SK-N-SH treated with all-trans-retinoic acid at 6 μM for 48 hours (cell line): Measurements from ENCODE around the gene STPG2.

ENCODE experiments used
- ATAC-seq: fragments of 200-7000 bp; cut with Tn5 transposase; 3 replicates; pipeline ENCODE4 v1.9.1; 2020; ENCODE audit warnings: mild to moderate bottlenecking, moderate library complexity
- ARNTL ChIP-seq: fragments of 450-650 bp; formaldehyde crosslinking; IDR thresholded peaks from 2 replicates; pipeline ENCODE4 v1.5.0; 2020; ENCODE audit warnings: low read depth, mild to moderate bottlenecking, moderate library complexity, borderline replicate concordance
- BACH2 ChIP-seq: fragments of 250-450 bp; sonication (Bioruptor Pico); IDR thresholded peaks from 2 replicates; pipeline ENCODE4 v1.9.0; 2021; ENCODE audit warnings: mild to moderate bottlenecking, borderline replicate concordance
- CREB5 ChIP-seq: fragments of 250-450 bp; sonication (Bioruptor Pico); IDR thresholded peaks from 2 replicates; pipeline ENCODE4 v1.5.1; 2020; ENCODE audit warnings: low read depth, mild to moderate bottlenecking, moderate library complexity
- CSDC2 ChIP-seq: fragments of 250-450 bp; sonication (Bioruptor Pico); IDR thresholded peaks from 2 replicates; pipeline ENCODE4 v1.5.0; 2020; ENCODE audit warnings: mild to moderate bottlenecking, moderate library complexity
- CSRNP3 ChIP-seq: fragments of 250-450 bp; sonication (Bioruptor Pico); IDR thresholded peaks from 2 replicates; pipeline ENCODE4 v1.5.1; 2021; ENCODE audit warnings: mild to moderate bottlenecking, moderate library complexity
- ESRRG ChIP-seq: fragments of 250-450 bp; sonication (Bioruptor Pico); IDR thresholded peaks from 2 replicates; pipeline ENCODE4 v1.6.1; 2021; ENCODE audit warnings: mild to moderate bottlenecking
- GLIS3 ChIP-seq: fragments of 250-450 bp; sonication (Bioruptor Pico); IDR thresholded peaks from 2 replicates; pipeline ENCODE4 v1.5.0; 2020; ENCODE audit warnings: mild to moderate bottlenecking, moderate library complexity
- ISL1 ChIP-seq: fragments of 250-450 bp; sonication (Bioruptor Pico); IDR thresholded peaks from 2 replicates; pipeline ENCODE4 v2.1.2; 2022; ENCODE audit warnings: mild to moderate bottlenecking, moderate library complexity
- OSR1 ChIP-seq: fragments of 250-450 bp; sonication (Bioruptor Pico); IDR thresholded peaks from 2 replicates; pipeline ENCODE4 v1.8.0; 2022; ENCODE audit warnings: moderate library complexity, mild to moderate bottlenecking, inconsistent platforms
- POU6F1 ChIP-seq: fragments of 250-450 bp; sonication (Bioruptor Pico); IDR thresholded peaks from 2 replicates; pipeline ENCODE4 v1.8.0; 2021; ENCODE audit warnings: low read depth, mild to moderate bottlenecking, moderate library complexity, borderline replicate concordance
- PPARA ChIP-seq: fragments of 250-450 bp; sonication (Bioruptor Pico); IDR thresholded peaks from 2 replicates; pipeline ENCODE4 v1.5.0; 2020; ENCODE audit warnings: mild to moderate bottlenecking, borderline replicate concordance
- RARB ChIP-seq: fragments of 250-450 bp; sonication (Bioruptor Pico); IDR thresholded peaks from 2 replicates; pipeline ENCODE4 v1.8.0; 2021; ENCODE audit warnings: mild to moderate bottlenecking, moderate library complexity
- SNAI2 ChIP-seq: fragments of 250-450 bp; sonication (Bioruptor Pico); IDR thresholded peaks from 2 replicates; pipeline ENCODE4 v1.5.0; 2020; ENCODE audit warnings: mild to moderate bottlenecking, moderate library complexity
- TCF4 ChIP-seq: fragments of 250-450 bp; sonication (Bioruptor Pico); IDR thresholded peaks from 2 replicates; pipeline ENCODE4 v1.8.0; 2021; ENCODE audit warnings: mild to moderate bottlenecking, moderate library complexity, borderline replicate concordance
- TOX ChIP-seq: fragments of 250-450 bp; sonication (Bioruptor Pico); IDR thresholded peaks from 2 replicates; pipeline ENCODE4 v1.8.0; 2021; ENCODE audit warnings: mild to moderate bottlenecking, moderate library complexity, borderline replicate concordance
- TSHZ2 ChIP-seq: fragments of 250-450 bp; sonication (Bioruptor Pico); IDR thresholded peaks from 2 replicates; pipeline ENCODE4 v1.5.0; 2020; ENCODE audit warnings: mild to moderate bottlenecking, moderate library complexity
- ZC3H10 ChIP-seq: fragments of 250-450 bp; sonication (Bioruptor Pico); IDR thresholded peaks from 2 replicates; pipeline ENCODE4 v1.5.1; 2021; ENCODE audit warnings: mild to moderate bottlenecking, moderate library complexity
- ZFP3 ChIP-seq: fragments of 250-450 bp; sonication (Bioruptor Pico); IDR thresholded peaks from 2 replicates; pipeline ENCODE4 v1.5.0; 2020; ENCODE audit warnings: mild to moderate bottlenecking, moderate library complexity
- ZFP30 ChIP-seq: fragments of 450-650 bp; formaldehyde crosslinking; IDR thresholded peaks from 2 replicates; pipeline ENCODE4 v1.5.0; 2022; ENCODE audit warnings: mild to moderate bottlenecking, moderate library complexity
- ZNF565 ChIP-seq: fragments of 450-650 bp; formaldehyde crosslinking; conservative IDR thresholded peaks from 2 replicates; pipeline ENCODE4 v1.5.0; 2020; ENCODE audit warnings: low read depth, mild to moderate bottlenecking, moderate library complexity
- ZNF70 ChIP-seq: fragments of 450-650 bp; formaldehyde crosslinking; IDR thresholded peaks from 2 replicates; pipeline ENCODE4 v1.5.0; 2020; ENCODE audit warnings: mild to moderate bottlenecking, moderate library complexity
- ZNF8 ChIP-seq: fragments of 450-650 bp; formaldehyde crosslinking; IDR thresholded peaks from 2 replicates; pipeline ENCODE4 v1.5.0; 2020; ENCODE audit warnings: mild to moderate bottlenecking, moderate library complexity

Gene STPG2

GRCh38 chr4:97605932-97606331 lies 537.3 kb downstream of the STPG2 start (continued):
- TF ChIP-seq CSRNP3 (CRISPR knock-in tag) = no peak
- no peak for TF ChIP-seq OSR1
- TF ChIP-seq ARNTL (CRISPR knock-in tag) = no peak
- TF ChIP-seq POU6F1 (CRISPR knock-in tag) = no peak
- no peak for TF ChIP-seq ISL1

- no peak for ATAC-seq
- TF ChIP-seq TCF4 (no peak), ISL1 (no peak), ZFP3 (no peak), ZFP30 (CRISPR knock-in tag) (no peak), ZNF8 (CRISPR knock-in tag) (no peak), SNAI2 (CRISPR knock-in tag) (no peak)
Measured at GRCh38 chr4:97593248-97593647, 550.0 kb downstream of the STPG2 start.

GRCh38 chr4:97590266-97590665 lies 553.0 kb downstream of the STPG2 start:
- TF ChIP-seq CREB5 (CRISPR knock-in tag) = no peak
- no peak for TF ChIP-seq ESRRG (CRISPR knock-in tag)
- TF ChIP-seq CSDC2 (CRISPR knock-in tag) = no peak
- no peak for TF ChIP-seq CSRNP3 (CRISPR knock-in tag)
- no peak for TF ChIP-seq PPARA (CRISPR knock-in tag)
- TF ChIP-seq ZFP30 (CRISPR knock-in tag) = no peak
- TF ChIP-seq ZNF565 (CRISPR knock-in tag) = no peak
- no peak for ATAC-seq

GRCh38 chr4:97589481-97590196 lies 553.6 kb downstream of the STPG2 start:
- ATAC-seq = no peak
- no peak for TF ChIP-seq ZNF70 (CRISPR knock-in tag)
- no peak for TF ChIP-seq ESRRG (CRISPR knock-in tag)
- TF ChIP-seq CSDC2 (CRISPR knock-in tag) = no peak
- no peak for TF ChIP-seq OSR1
- TF ChIP-seq ZC3H10 (CRISPR knock-in tag) = no peak
- no peak for TF ChIP-seq SNAI2 (CRISPR knock-in tag)
- no peak for TF ChIP-seq GLIS3
- TF ChIP-seq POU6F1 (CRISPR knock-in tag) = no peak
- no peak for TF ChIP-seq ZNF8 (CRISPR knock-in tag)
- no peak for TF ChIP-seq ARNTL (CRISPR knock-in tag)
- no peak for TF ChIP-seq TCF4
- no peak for TF ChIP-seq BACH2 (CRISPR knock-in tag)
- TF ChIP-seq RARB (CRISPR knock-in tag) = no peak
- no peak for TF ChIP-seq CREB5 (CRISPR knock-in tag)
- TF ChIP-seq TOX (CRISPR knock-in tag) = no peak
- no peak for TF ChIP-seq TSHZ2 (CRISPR knock-in tag)
